ENCODE results near the gene WASL. TPM values are rescaled to one million over a fixed set of nuclear protein-coding genes. Genes with fewer than 3 reads are reported as not detected.

The WASL gene
- total RNA-seq, 1 donor from 2014 or later: 35.0 TPM

DNA sequence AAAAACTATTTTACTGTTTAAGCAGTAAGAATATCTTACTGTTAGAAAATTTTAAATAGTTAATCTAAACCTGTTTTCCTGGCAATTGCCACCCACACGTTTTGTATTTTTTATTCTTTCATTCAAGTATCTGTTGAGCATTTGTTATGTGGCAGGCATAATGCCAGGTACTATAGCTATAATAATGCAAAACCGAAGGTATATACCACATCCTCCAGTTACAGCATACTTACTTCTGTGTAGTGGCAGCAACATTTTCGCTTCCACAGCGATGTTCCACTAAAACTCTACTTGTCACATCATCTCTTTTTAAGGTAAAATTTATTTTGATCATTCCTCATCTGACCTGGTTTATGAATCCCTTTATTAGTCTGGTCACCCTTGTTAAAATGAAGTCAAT lies 30.0 kb downstream of the WASL start:
- Mint-ChIP-seq H3K4me1 (peaks cover 9% of the 10 kb centered on the region), H3K4me3 (no peak overlapping the region), H3K27me3 (ENCODE audit: low read depth) (no peaks in the 10 kb centered on the region), H3K27ac (no peak overlapping the region), H3K9me3 (peaks cover 5% of the 10 kb centered on the region), H3K36me3 (peaks cover 10% of the 10 kb centered on the region)
- no peak for DNase-seq (ENCODE audit: low spot score in 2 of 2, unreplicated experiment in 2 of 2)
- TF ChIP-seq CTCF (IDR thresholded peaks at IDR 0.05; ENCODE audit: unreplicated experiment): no peak

DNA sequence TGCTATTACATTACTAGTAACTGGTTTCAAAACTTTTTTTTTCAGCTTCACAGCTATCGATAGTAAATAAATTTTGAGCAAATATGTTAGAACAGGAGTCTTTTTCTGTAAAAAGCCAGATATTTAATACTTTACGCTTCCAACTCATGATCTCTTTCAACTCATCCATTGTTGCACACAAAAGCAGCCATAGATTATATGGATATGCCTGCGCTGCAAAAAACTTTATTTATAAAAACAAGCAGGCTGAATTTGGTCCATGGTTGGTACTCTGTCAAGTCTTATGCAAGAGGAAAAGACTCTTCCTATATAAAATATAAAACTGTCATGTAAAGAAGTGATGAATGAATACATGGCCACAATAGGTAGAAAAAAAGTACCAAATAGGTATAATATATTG lies 31.1 kb downstream of the WASL start:
- Mint-ChIP-seq H3K27me3 (ENCODE audit: low read depth) (no peaks in the 10 kb centered on the region), H3K27ac (no peak overlapping the region), H3K36me3 (peaks cover 10% of the 10 kb centered on the region), H3K4me3 (no peak overlapping the region), H3K9me3 (peaks cover 5% of the 10 kb centered on the region), H3K4me1 (peaks cover 9% of the 10 kb centered on the region)
- no peak for DNase-seq (ENCODE audit: low spot score in 2 of 2, unreplicated experiment in 2 of 2)
- TF ChIP-seq CTCF (IDR thresholded peaks at IDR 0.05; ENCODE audit: unreplicated experiment): no peak

- Mint-ChIP-seq H3K4me1 (peaks cover 13% of the 10 kb centered on the region), H3K27me3 (ENCODE audit: low read depth) (no peaks in the 10 kb centered on the region), H3K4me3 (no peak overlapping the region), H3K27ac (no peak overlapping the region), H3K36me3 (peaks cover 10% of the 10 kb centered on the region), H3K9me3 (peaks cover 5% of the 10 kb centered on the region)
- TF ChIP-seq CTCF (IDR thresholded peaks at IDR 0.05; ENCODE audit: unreplicated experiment): no peak
- DNase-seq (ENCODE audit: low spot score in 2 of 2, unreplicated experiment in 2 of 2): no peak
Measured at GRCh38 chr7:123716877-123717276, 31.9 kb downstream of the WASL start.

- H3K4me3 Mint-ChIP-seq: no peak overlapping the region
- DNase-seq (ENCODE audit: low spot score in 2 of 2, unreplicated experiment in 2 of 2): no peak
- H3K36me3 Mint-ChIP-seq: peaks cover 10% of the 10 kb centered on the region
- no peaks in the 10 kb centered on the region for H3K27me3 Mint-ChIP-seq (ENCODE audit: low read depth)
- H3K9me3 Mint-ChIP-seq: peaks cover 5% of the 10 kb centered on the region
- TF ChIP-seq CTCF (IDR thresholded peaks at IDR 0.05; ENCODE audit: unreplicated experiment): no peak
- H3K4me1 Mint-ChIP-seq: peaks cover 23% of the 10 kb centered on the region
- no peak overlapping the region for H3K27ac Mint-ChIP-seq
Measured at GRCh38 chr7:123715799-123716198, 33.0 kb downstream of the WASL start.

DNA sequence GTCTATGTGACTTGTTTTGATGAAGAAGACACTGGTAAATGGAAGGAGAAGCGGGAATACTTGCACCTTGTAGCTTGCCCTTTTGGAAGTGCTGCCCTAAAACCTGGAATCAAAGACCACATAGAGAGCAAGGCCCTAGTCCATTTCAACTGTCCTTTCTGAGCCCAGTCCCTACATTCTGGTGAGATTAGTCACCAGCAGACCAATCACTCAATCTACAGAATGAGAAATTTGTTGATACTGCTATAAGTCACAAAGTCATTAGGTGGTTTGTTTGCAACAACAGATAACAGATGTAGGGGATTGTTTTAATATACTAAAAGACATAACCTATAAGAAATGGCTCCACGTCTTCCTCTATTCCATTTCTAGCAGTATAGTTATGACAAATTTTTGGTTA lies 33.6 kb downstream of the WASL start:
- no peaks in the 10 kb centered on the region for H3K27me3 Mint-ChIP-seq (ENCODE audit: low read depth)
- no peak overlapping the region for H3K4me3 Mint-ChIP-seq
- no peak overlapping the region for H3K27ac Mint-ChIP-seq
- no peak for DNase-seq (ENCODE audit: low spot score in 2 of 2, unreplicated experiment in 2 of 2)
- TF ChIP-seq CTCF (IDR thresholded peaks at IDR 0.05; ENCODE audit: unreplicated experiment): no peak
- peaks cover 29% of the 10 kb centered on the region for H3K4me1 Mint-ChIP-seq
- H3K36me3 Mint-ChIP-seq: peaks cover 10% of the 10 kb centered on the region
- H3K9me3 Mint-ChIP-seq: peaks cover 5% of the 10 kb centered on the region
